Colonic mucosa (tissue), 4 donors: Measurements from ENCODE around the gene CREBRF. TPM values are rescaled to one million over a fixed set of nuclear protein-coding genes. Genes with fewer than 3 reads are reported as not detected.

Experiments used
- DNase-seq: peaks from one replicate; pipeline ENCODE4 v3.0.0-alpha.2; 2020
- H3K27ac ChIP-seq: fragments of 200-600 bp; one replicate; pipeline ENCODE4 v1.8.0; 2021
- H3K27me3 ChIP-seq: fragments of 200-600 bp; one replicate; pipeline ENCODE4 v1.8.0; 2021
- H3K36me3 ChIP-seq: fragments of 200-600 bp; one replicate; pipeline ENCODE4 v1.8.0; 2021
- H3K4me1 ChIP-seq: fragments of 200-600 bp; one replicate; pipeline ENCODE4 v1.8.0; 2021; ENCODE audit warnings: mild to moderate bottlenecking
- H3K4me3 ChIP-seq: fragments of 200-600 bp; one replicate; pipeline ENCODE4 v1.8.0; 2021
- H3K9ac ChIP-seq, 2 donors: one replicate each; pipeline ENCODE4 v1.7.0; 2013; ENCODE audit warnings: control low read depth in 2 of 2, low read depth in 2 of 2, low read length in 2 of 2
- H3K9me3 ChIP-seq: fragments of 200-600 bp; one replicate; pipeline ENCODE4 v1.8.0; 2021
- intact Hi-C: fragments of 100-400 bp; cut with DNase I; formaldehyde crosslinking; loops from one replicate; pipeline ENCODE4 v1.14.1; 2022
- total RNA-seq, 2 donors: library from RNA; stranded (reverse); fragmentation: NEBNext Ultra II Directional in 1 of 2; extraction: Animal tissue kit (Norgen Biotek cat#: 25700) in 1 of 2; gene quantifications; one replicate each; pipeline ENCODE4 v1.2.1, GENCODE V29; 2021
- TF ChIP-seq, protein P1 (sequence below): fragments of 200-600 bp; IDR thresholded peaks from one replicate; pipeline ENCODE4 v1.8.0; 2022; ENCODE audit warnings: antibody characterized with exemption, mild to moderate bottlenecking
- donor health status: healthy.
- donor health status: DM: no; HTN: no; CAD: no.
- donor health status: DM: no; HTN: no; CAD: no.

Gene CREBRF
- total RNA-seq, 2 donors from 2014 or later = 7.2 to 19.1 TPM

DNA sequence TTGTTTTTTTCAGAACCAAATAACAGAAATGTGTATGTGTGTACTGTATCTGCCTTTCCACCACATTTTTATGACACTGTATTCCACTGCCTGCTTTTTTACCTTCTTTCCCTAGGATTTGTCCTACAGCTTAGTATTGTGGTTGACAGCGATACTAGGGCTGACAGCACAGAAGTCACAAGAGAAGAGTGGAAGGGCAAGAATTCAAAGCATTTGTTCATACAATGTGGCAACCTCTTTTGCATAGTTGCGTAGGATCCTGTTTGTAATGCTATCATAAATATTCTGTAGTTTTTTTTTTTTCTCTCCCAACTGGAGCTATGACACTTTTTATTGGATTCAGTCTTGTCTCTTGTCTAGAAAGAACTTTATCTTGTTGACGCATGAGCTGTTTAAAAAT, 82.6 kb downstream of the CREBRF start:
- H3K4me1 ChIP-seq = no peaks in the 10 kb centered on the region
- H3K27ac ChIP-seq = no peak overlapping the region
- H3K9me3 ChIP-seq = no peaks in the 10 kb centered on the region
- DNase-seq = no peak
- H3K9ac ChIP-seq = no peak overlapping the region
- H3K4me3 ChIP-seq = no peak overlapping the region
- H3K36me3 ChIP-seq = no peaks in the 10 kb centered on the region
- TF ChIP-seq, protein P1, sequence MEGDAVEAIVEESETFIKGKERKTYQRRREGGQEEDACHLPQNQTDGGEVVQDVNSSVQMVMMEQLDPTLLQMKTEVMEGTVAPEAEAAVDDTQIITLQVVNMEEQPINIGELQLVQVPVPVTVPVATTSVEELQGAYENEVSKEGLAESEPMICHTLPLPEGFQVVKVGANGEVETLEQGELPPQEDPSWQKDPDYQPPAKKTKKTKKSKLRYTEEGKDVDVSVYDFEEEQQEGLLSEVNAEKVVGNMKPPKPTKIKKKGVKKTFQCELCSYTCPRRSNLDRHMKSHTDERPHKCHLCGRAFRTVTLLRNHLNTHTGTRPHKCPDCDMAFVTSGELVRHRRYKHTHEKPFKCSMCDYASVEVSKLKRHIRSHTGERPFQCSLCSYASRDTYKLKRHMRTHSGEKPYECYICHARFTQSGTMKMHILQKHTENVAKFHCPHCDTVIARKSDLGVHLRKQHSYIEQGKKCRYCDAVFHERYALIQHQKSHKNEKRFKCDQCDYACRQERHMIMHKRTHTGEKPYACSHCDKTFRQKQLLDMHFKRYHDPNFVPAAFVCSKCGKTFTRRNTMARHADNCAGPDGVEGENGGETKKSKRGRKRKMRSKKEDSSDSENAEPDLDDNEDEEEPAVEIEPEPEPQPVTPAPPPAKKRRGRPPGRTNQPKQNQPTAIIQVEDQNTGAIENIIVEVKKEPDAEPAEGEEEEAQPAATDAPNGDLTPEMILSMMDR = no peak
- intact Hi-C loops = no loop called here
- H3K27me3 ChIP-seq = no peaks in the 10 kb centered on the region

DNA sequence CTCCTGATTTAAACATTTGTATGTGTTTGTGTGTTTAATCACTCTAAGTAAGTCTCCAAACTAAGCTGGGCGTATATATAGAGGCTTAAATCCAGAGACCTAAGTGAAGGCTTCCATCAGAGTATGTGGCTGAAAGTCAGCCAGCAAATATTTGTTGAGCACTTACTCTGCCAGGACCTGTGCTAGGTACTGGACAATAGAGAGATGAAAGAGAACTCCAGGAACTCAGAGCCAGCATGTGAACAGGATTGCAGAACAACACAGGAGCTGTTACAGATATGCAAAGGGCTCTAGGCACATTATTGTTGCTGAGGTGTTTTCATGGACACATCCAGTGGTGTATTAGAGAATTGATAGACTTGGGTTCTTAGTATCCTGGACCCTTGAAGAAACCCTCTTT, 83.5 kb downstream of the CREBRF start:
- intact Hi-C loops = loop anchor here (5.0 kb wide), 1 partner anchor 157 kb away; the partner anchor contains the start of gene ATP6V0E1
- no peaks in the 10 kb centered on the region for H3K4me1 ChIP-seq
- H3K27me3 ChIP-seq = no peaks in the 10 kb centered on the region
- no peak overlapping the region for H3K4me3 ChIP-seq
- H3K9ac ChIP-seq = no peak overlapping the region
- no peak overlapping the region for H3K27ac ChIP-seq
- DNase-seq = no peak
- no peaks in the 10 kb centered on the region for H3K9me3 ChIP-seq
- TF ChIP-seq, protein P1 = no peak
- H3K36me3 ChIP-seq = no peaks in the 10 kb centered on the region

DNA sequence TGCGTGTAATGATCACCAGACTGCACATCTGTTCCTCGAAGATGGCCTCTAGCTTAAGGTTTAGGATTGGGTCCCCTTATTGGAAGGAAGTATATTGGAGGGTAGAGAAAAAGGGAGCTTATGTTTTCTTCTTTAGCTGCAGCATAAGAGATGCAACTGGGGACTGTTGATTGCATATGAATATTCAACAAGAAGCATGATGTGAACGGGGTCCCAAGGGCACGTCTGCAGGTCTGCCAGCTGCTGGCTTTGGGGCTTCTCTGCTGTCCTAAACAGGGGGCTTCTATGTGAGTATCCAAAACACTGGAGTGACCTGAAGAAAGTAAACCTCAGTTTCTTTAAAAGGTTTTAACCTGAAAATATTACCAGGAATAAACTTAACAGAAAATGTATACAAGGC, 84.6 kb downstream of the CREBRF start:
- Histone ChIP-seq H3K4me3 (no peak overlapping the region), H3K9ac (no peak overlapping the region), H3K4me1 (no peaks in the 10 kb centered on the region), H3K9me3 (no peaks in the 10 kb centered on the region), H3K27me3 (no peaks in the 10 kb centered on the region), H3K27ac (no peak overlapping the region), H3K36me3 (no peaks in the 10 kb centered on the region)
- TF ChIP-seq, protein P1 = no peak
- intact Hi-C loops = loop anchor here (5.0 kb wide), 1 partner anchor 158 kb away; the partner anchor contains the start of gene ATP6V0E1
- DNase-seq = no peak

DNA sequence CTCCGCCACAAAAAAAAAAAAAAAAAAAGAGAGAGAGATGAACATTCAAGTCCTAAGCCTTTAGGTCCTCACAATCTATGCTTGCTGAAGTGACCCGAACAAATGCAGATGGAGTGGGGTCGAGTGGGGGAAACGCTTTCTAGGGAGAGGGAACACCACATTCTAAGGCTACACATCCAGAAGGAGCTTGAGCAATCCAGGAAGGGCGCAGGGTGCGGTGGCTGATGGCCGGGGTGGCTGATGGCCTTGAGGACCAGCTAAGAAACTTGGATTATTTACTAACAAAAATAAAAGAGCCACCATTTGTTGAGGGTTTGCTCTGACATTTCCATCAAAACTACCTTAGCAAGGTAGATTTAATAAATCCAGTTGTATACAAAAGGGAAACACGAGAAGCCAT, 87.4 kb downstream of the CREBRF start:
- H3K9ac ChIP-seq = no peak overlapping the region

DNA sequence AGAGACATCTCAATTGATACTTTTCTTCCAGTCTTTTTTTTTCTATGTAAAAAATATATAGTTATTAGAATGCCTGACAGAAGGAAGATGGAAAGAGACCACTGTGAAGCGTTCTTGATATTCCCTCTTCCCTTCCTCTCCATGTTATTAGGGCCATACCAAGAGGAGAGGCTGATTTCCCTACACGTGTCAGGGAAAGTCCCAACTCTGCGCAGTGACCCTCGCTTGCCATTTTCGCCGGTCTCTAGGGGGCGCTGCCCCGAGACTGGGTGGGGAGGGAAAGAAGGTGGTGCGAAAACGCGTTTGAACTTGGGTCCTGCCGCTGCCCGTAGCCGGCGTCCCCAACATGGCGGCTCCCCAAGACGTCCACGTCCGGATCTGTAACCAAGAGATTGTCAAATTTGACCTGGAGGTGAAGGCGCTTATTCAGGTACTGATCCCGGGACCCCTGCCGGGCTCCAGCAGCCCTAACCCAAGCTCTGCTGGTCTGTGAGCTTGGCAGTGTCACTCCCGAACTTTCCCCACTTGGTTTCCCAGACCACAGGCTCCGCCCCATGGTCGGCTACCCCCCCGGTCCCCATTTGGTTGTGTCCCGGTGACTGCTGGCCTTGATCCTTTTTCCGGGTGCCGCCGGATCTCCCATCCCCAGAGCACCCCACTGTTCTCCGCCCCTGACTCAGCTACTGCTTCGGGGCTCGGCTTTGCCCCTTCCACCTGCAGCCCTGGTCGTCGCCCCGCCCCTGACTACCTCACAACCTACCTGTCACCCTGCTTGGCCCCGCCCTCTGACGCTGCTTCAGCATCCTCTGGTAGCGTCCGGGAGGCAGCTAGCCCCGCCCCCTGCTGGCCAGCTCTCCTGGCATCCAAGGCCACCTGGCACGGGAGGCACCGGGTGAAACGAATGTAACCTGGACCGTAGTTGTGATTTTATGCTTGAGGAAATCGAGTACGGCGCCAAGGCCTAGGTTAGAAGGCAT, 88.3 kb downstream of the CREBRF start, which contains the start of gene BNIP1:
TSS of gene BNIP1 (plus strand) at position 332 of the 977 bp plus-strand sequence. CDS start at position 347, 15 bp downstream.
- Histone ChIP-seq H3K4me1 (no peaks in the 10 kb centered on the region), H3K27me3 (no peaks in the 10 kb centered on the region), H3K4me3 (peak within 1 kb of the TSS; percentile 72), H3K9ac (peak within 1 kb of the TSS; percentile 72 to 97), H3K36me3 (no peaks in the 10 kb centered on the region), H3K9me3 (no peaks in the 10 kb centered on the region), H3K27ac (peak within 1 kb of the TSS; percentile 73)
- intact Hi-C loops = loop anchor here (5.0 kb wide), 1 partner anchor 162 kb away; the partner anchor contains the start of gene ATP6V0E1
- TF ChIP-seq, protein P1 = peak; percentile 87
- DNase-seq = peak; percentile 100

More for the DNA sequence above, 87.4 kb downstream of the CREBRF start:
- Histone ChIP-seq H3K4me1 (no peaks in the 10 kb centered on the region), H3K36me3 (no peaks in the 10 kb centered on the region), H3K9me3 (no peaks in the 10 kb centered on the region), H3K27me3 (no peaks in the 10 kb centered on the region), H3K27ac (no peak overlapping the region), H3K4me3 (no peak overlapping the region)
- intact Hi-C loops = loop anchor here (5.0 kb wide), 1 partner anchor 161 kb away; the partner anchor contains the start of gene ATP6V0E1
- no peak for DNase-seq
- TF ChIP-seq, protein P1 = no peak
